ENCODE data around the gene GALNS.

- no peak for TF ChIP-seq CTCF (IDR thresholded peaks at IDR 0.05)
- TF ChIP-seq POLR2A (IDR thresholded peaks at IDR 0.05): no peak
These were observed 14.0 kb upstream of the GALNS start for GRCh38 chr16:88870608-88871348.
